HG03095 (cell line): ENCODE results near the gene ADGRA1.

Experiments used
- ATAC-seq: cut with Tn5 transposase; IDR thresholded peaks from one replicate; pipeline ENCODE4 v1.9.1; 2021; ENCODE audit warnings: moderate library complexity; ENCODE audit not compliant: unreplicated experiment

The ADGRA1 gene

GRCh38 chr10:133094286-133094685, 6.6 kb downstream of the ADGRA1 start:
- no peak for ATAC-seq

GRCh38 chr10:133094866-133095265, 7.1 kb downstream of the ADGRA1 start:
- no peak for ATAC-seq

GRCh38 chr10:133095586-133095985, 7.9 kb downstream of the ADGRA1 start:
- no peak for ATAC-seq

- no peak for ATAC-seq
These were observed 9.0 kb downstream of the ADGRA1 start for GRCh38 chr10:133096616-133097269.

- ATAC-seq, result no peak
These were observed 9.7 kb downstream of the ADGRA1 start for GRCh38 chr10:133097418-133097817.

GRCh38 chr10:133097961-133098360, 10.2 kb downstream of the ADGRA1 start:
- ATAC-seq, result no peak

- no peak for ATAC-seq
These were observed 10.9 kb downstream of the ADGRA1 start for GRCh38 chr10:133098426-133099124.

- ATAC-seq, result no peak
These were observed 11.8 kb downstream of the ADGRA1 start for GRCh38 chr10:133099571-133099970.

GRCh38 chr10:133100186-133100585, 12.5 kb downstream of the ADGRA1 start:
- ATAC-seq, result no peak

- no peak for ATAC-seq
These were observed 13.1 kb downstream of the ADGRA1 start for GRCh38 chr10:133100706-133101415.

GRCh38 chr10:133101416-133101810, 13.7 kb downstream of the ADGRA1 start:
- no peak for ATAC-seq

GRCh38 chr10:133102415-133103095, 14.8 kb downstream of the ADGRA1 start:
- no peak for ATAC-seq

- ATAC-seq, result no peak
These were observed 15.7 kb downstream of the ADGRA1 start for GRCh38 chr10:133103311-133103910.

- no peak for ATAC-seq
These were observed 16.6 kb downstream of the ADGRA1 start for GRCh38 chr10:133104068-133104962.

GRCh38 chr10:133104963-133105640, 17.4 kb downstream of the ADGRA1 start:
- no peak for ATAC-seq

- ATAC-seq, result no peak
These were observed 18.1 kb downstream of the ADGRA1 start for GRCh38 chr10:133105686-133106390.

- no peak for ATAC-seq
These were observed 18.8 kb downstream of the ADGRA1 start for GRCh38 chr10:133106516-133106915.

GRCh38 chr10:133107442-133107841, 19.7 kb downstream of the ADGRA1 start:
- ATAC-seq, result no peak

- no peak for ATAC-seq
These were observed 22.0 kb downstream of the ADGRA1 start for GRCh38 chr10:133109711-133110110.
